ENCODE measurements around the gene HNMT.

The HNMT gene

DNA sequence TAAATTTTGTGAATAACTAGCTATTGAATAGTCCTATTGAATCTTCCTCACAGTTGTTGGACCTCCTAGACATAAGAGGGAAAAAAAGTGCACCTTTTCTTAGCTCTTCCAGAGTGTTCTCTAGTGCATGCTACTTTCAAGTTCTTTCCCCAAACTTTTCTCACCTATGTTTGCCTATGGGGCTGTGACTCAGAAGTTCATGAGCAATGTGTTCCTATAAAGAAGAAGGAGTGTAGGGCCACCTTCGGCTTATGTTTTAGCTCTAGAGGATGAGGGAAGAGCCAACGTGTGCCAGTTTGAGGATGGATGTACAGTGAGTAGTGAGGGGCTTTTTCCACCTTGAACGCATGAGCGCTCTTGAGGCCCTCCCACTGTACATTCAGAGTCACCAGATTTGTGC lies 27.0 kb upstream of the HNMT start:
- no peaks in the 10 kb centered on the region for H3K4me1 ChIP-seq (ENCODE audit: control insufficient read depth, insufficient read depth, low read length)
- no peak for DNase-seq (ENCODE audit: low read depth, low spot score)
- H3K27ac ChIP-seq (ENCODE audit: low read length), result no peak overlapping the region
- H3K9me3 ChIP-seq (ENCODE audit: control insufficient read depth, insufficient read depth, low read length), result no peaks in the 10 kb centered on the region
- no CpG with 5 or more reads among the region's 4 CpGs for WGBS (ENCODE audit: insufficient coverage, insufficient read length)
- no peak overlapping the region for H3K4me3 ChIP-seq (ENCODE audit: low read length)
- no peaks in the 10 kb centered on the region for H3K36me3 ChIP-seq (ENCODE audit: control insufficient read depth, insufficient read depth, low read length)
- no peaks in the 10 kb centered on the region for H3K27me3 ChIP-seq (ENCODE audit: control insufficient read depth, insufficient read depth, low read length)

DNA sequence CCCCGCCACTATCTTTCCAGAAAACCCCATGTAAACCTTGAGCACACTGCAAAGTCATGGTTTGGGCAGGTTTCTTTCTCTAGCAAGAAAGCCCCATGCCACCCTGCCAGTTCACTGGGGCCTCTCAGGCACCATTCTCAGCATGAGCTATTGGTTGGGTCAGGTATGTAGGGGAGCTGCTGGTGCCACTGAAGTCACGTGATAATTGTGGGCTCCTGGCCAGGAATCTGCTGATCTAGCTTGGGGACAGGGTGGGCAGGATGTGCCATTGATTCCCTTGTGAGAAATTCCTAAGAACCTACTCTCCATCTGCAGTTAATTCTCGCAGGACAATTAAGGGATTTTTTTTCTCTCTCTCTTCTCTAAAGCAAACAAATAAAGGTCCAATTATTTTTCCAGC lies 26.5 kb upstream of the HNMT start:
- no peaks in the 10 kb centered on the region for H3K4me1 ChIP-seq (ENCODE audit: control insufficient read depth, insufficient read depth, low read length)
- no peaks in the 10 kb centered on the region for H3K36me3 ChIP-seq (ENCODE audit: control insufficient read depth, insufficient read depth, low read length)
- no peak for DNase-seq (ENCODE audit: low read depth, low spot score)
- no peaks in the 10 kb centered on the region for H3K27me3 ChIP-seq (ENCODE audit: control insufficient read depth, insufficient read depth, low read length)
- no peaks in the 10 kb centered on the region for H3K9me3 ChIP-seq (ENCODE audit: control insufficient read depth, insufficient read depth, low read length)
- H3K27ac ChIP-seq (ENCODE audit: low read length), result no peak overlapping the region
- WGBS (ENCODE audit: insufficient coverage, insufficient read length), result no CpG with 5 or more reads among the region's 3 CpGs
- no peak overlapping the region for H3K4me3 ChIP-seq (ENCODE audit: low read length)

DNA sequence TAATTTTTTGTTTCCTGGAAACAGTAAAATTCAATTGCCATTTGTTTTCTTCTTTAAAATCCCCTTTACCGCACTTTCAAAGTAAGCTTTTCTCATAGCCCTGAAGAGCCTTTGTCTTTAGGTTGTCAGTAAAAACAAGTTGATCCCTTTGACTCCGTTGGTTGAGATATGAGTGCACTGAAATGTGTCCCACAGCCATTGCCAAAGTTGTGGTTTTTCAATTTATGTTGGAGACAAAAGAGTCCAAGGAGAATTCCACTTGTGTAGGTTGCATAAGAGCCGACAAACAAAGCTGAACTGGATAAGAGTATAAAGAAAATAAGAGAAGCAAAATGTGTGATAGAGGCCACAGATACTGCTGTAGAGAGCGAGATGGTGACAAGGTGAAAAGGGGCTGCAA lies 26.1 kb upstream of the HNMT start:
- no peaks in the 10 kb centered on the region for H3K9me3 ChIP-seq (ENCODE audit: control insufficient read depth, insufficient read depth, low read length)
- H3K4me1 ChIP-seq (ENCODE audit: control insufficient read depth, insufficient read depth, low read length), result no peaks in the 10 kb centered on the region
- no CpG with 5 or more reads among the region's 4 CpGs for WGBS (ENCODE audit: insufficient coverage, insufficient read length)
- H3K27ac ChIP-seq (ENCODE audit: low read length), result no peak overlapping the region
- H3K4me3 ChIP-seq (ENCODE audit: low read length), result no peak overlapping the region
- no peaks in the 10 kb centered on the region for H3K36me3 ChIP-seq (ENCODE audit: control insufficient read depth, insufficient read depth, low read length)
- DNase-seq (ENCODE audit: low read depth, low spot score), result no peak
- no peaks in the 10 kb centered on the region for H3K27me3 ChIP-seq (ENCODE audit: control insufficient read depth, insufficient read depth, low read length)

- no peaks in the 10 kb centered on the region for H3K36me3 ChIP-seq (ENCODE audit: control insufficient read depth, insufficient read depth, low read length)
- H3K9me3 ChIP-seq (ENCODE audit: control insufficient read depth, insufficient read depth, low read length), result no peaks in the 10 kb centered on the region
- no peak overlapping the region for H3K27ac ChIP-seq (ENCODE audit: low read length)
- H3K4me1 ChIP-seq (ENCODE audit: control insufficient read depth, insufficient read depth, low read length), result no peaks in the 10 kb centered on the region
- no peak overlapping the region for H3K4me3 ChIP-seq (ENCODE audit: low read length)
- DNase-seq (ENCODE audit: low read depth, low spot score), result no peak
- no CpG with 5 or more reads among the region's 1 CpG for WGBS (ENCODE audit: insufficient coverage, insufficient read length)
- H3K27me3 ChIP-seq (ENCODE audit: control insufficient read depth, insufficient read depth, low read length), result no peaks in the 10 kb centered on the region
Measured at GRCh38 chr2:137939026-137939425, 25.2 kb upstream of the HNMT start.

- Histone ChIP-seq H3K4me1 (ENCODE audit: control insufficient read depth, insufficient read depth, low read length) (peaks cover under 1% of the 10 kb centered on the region; the same call in 1 of the 2 replicates), H3K27ac (ENCODE audit: low read length) (no peak overlapping the region), H3K4me3 (ENCODE audit: low read length) (no peak overlapping the region), H3K36me3 (ENCODE audit: control insufficient read depth, insufficient read depth, low read length) (no peaks in the 10 kb centered on the region), H3K27me3 (ENCODE audit: control insufficient read depth, insufficient read depth, low read length) (no peaks in the 10 kb centered on the region), H3K9me3 (ENCODE audit: control insufficient read depth, insufficient read depth, low read length) (no peaks in the 10 kb centered on the region)
- no peak for DNase-seq (ENCODE audit: low read depth, low spot score)
- no CpG with 5 or more reads among the region's 4 CpGs for WGBS (ENCODE audit: insufficient coverage, insufficient read length)
Measured at GRCh38 chr2:137940154-137940553, 24.1 kb upstream of the HNMT start.

GRCh38 chr2:137942037-137942832 lies 22.0 kb upstream of the HNMT start:
- no peak overlapping the region for H3K27ac ChIP-seq (ENCODE audit: low read length)
- peaks cover 2% of the 10 kb centered on the region; the same call in 1 of the 2 replicates for H3K4me1 ChIP-seq (ENCODE audit: control insufficient read depth, insufficient read depth, low read length)
- H3K36me3 ChIP-seq (ENCODE audit: control insufficient read depth, insufficient read depth, low read length), result no peaks in the 10 kb centered on the region
- no CpG with 5 or more reads among the region's 3 CpGs for WGBS (ENCODE audit: insufficient coverage, insufficient read length)
- no peak overlapping the region for H3K4me3 ChIP-seq (ENCODE audit: low read length)
- no peaks in the 10 kb centered on the region for H3K27me3 ChIP-seq (ENCODE audit: control insufficient read depth, insufficient read depth, low read length)
- H3K9me3 ChIP-seq (ENCODE audit: control insufficient read depth, insufficient read depth, low read length), result no peaks in the 10 kb centered on the region
- no peak for DNase-seq (ENCODE audit: low read depth, low spot score)

- Histone ChIP-seq H3K27ac (ENCODE audit: low read length) (no peak overlapping the region), H3K9me3 (ENCODE audit: control insufficient read depth, insufficient read depth, low read length) (no peaks in the 10 kb centered on the region), H3K27me3 (ENCODE audit: control insufficient read depth, insufficient read depth, low read length) (no peaks in the 10 kb centered on the region), H3K36me3 (ENCODE audit: control insufficient read depth, insufficient read depth, low read length) (no peaks in the 10 kb centered on the region), H3K4me3 (ENCODE audit: low read length) (no peak overlapping the region), H3K4me1 (ENCODE audit: control insufficient read depth, insufficient read depth, low read length) (peaks cover 2% of the 10 kb centered on the region; the same call in 1 of the 2 replicates)
- no peak for DNase-seq (ENCODE audit: low read depth, low spot score)
- whole genome bisulfite sequencing (ENCODE audit: insufficient coverage, insufficient read length), result 100% methylated on average over 1 of the region's 6 CpGs
Measured at GRCh38 chr2:137942833-137943677, 21.2 kb upstream of the HNMT start.

- Histone ChIP-seq H3K4me3 (ENCODE audit: low read length) (no peak overlapping the region), H3K27me3 (ENCODE audit: control insufficient read depth, insufficient read depth, low read length) (no peaks in the 10 kb centered on the region), H3K36me3 (ENCODE audit: control insufficient read depth, insufficient read depth, low read length) (no peaks in the 10 kb centered on the region), H3K9me3 (ENCODE audit: control insufficient read depth, insufficient read depth, low read length) (no peaks in the 10 kb centered on the region), H3K4me1 (ENCODE audit: control insufficient read depth, insufficient read depth, low read length) (peaks cover 2% of the 10 kb centered on the region; the same call in 1 of the 2 replicates), H3K27ac (ENCODE audit: low read length) (no peak overlapping the region)
- WGBS (ENCODE audit: insufficient coverage, insufficient read length), result no CpG with 5 or more reads among the region's 2 CpGs
- DNase-seq (ENCODE audit: low read depth, low spot score), result no peak
Measured at GRCh38 chr2:137943678-137944347, 20.5 kb upstream of the HNMT start.

DNA sequence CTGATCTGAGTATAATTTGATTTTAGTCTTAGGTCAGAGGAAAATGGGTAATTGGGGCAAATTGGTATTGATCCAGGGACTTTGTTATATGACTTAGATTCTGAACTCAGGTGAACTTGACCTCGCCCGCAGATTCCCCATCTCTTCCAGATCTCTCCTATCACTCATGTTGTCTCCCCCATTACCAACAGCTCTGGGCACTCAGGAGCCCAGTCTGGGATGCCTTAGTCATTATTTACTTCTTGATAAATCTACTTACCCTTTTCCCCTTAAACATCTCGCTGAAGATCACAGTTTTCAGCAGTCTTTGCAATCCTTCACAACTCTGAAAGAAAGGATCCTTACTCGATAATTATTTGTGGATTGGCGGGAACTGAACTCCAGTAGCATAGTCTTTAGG lies 19.6 kb upstream of the HNMT start:
- Histone ChIP-seq H3K27me3 (ENCODE audit: control insufficient read depth, insufficient read depth, low read length) (no peaks in the 10 kb centered on the region), H3K4me3 (ENCODE audit: low read length) (no peak overlapping the region), H3K27ac (ENCODE audit: low read length) (no peak overlapping the region), H3K36me3 (ENCODE audit: control insufficient read depth, insufficient read depth, low read length) (no peaks in the 10 kb centered on the region), H3K9me3 (ENCODE audit: control insufficient read depth, insufficient read depth, low read length) (no peaks in the 10 kb centered on the region), H3K4me1 (ENCODE audit: control insufficient read depth, insufficient read depth, low read length) (peaks cover 2% of the 10 kb centered on the region; the same call in 1 of the 2 replicates)
- no CpG with 5 or more reads among the region's 5 CpGs for WGBS (ENCODE audit: insufficient coverage, insufficient read length)
- no peak for DNase-seq (ENCODE audit: low read depth, low spot score)

- no peaks in the 10 kb centered on the region for H3K9me3 ChIP-seq (ENCODE audit: control insufficient read depth, insufficient read depth, low read length)
- H3K4me3 ChIP-seq (ENCODE audit: low read length), result no peak overlapping the region
- H3K36me3 ChIP-seq (ENCODE audit: control insufficient read depth, insufficient read depth, low read length), result no peaks in the 10 kb centered on the region
- H3K27me3 ChIP-seq (ENCODE audit: control insufficient read depth, insufficient read depth, low read length), result no peaks in the 10 kb centered on the region
- no peak overlapping the region for H3K27ac ChIP-seq (ENCODE audit: low read length)
- WGBS (ENCODE audit: insufficient coverage, insufficient read length), result no CpG with 5 or more reads among the region's 2 CpGs
- no peak for DNase-seq (ENCODE audit: low read depth, low spot score)
- peaks cover 2% of the 10 kb centered on the region; the same call in 1 of the 2 replicates for H3K4me1 ChIP-seq (ENCODE audit: control insufficient read depth, insufficient read depth, low read length)
Measured at GRCh38 chr2:137945229-137945628, 19.0 kb upstream of the HNMT start.

Measured in iPS DF 6.9 (cell line).